HEK293 (cell line): ENCODE results near the gene EMSY.

Experiments used
- CTCF ChIP-seq: fragments of 450-650 bp; formaldehyde crosslinking; IDR thresholded peaks from 2 replicates; pipeline ENCODE4 v1.5.1; 2016; ENCODE audit warnings: missing biosample characterization, missing genetic modification characterization
- SETDB1 ChIP-seq: IDR thresholded peaks from one replicate; pipeline ENCODE4 v1.6.1; 2017; ENCODE audit warnings: mild to moderate bottlenecking, low read length, moderate library complexity, mixed read lengths; ENCODE audit not compliant: insufficient read length
- ZIC2 ChIP-seq: fragments of 450-650 bp; formaldehyde crosslinking; IDR thresholded peaks from 2 replicates; pipeline ENCODE4 v1.5.1; 2016; ENCODE audit warnings: missing biosample characterization, missing genetic modification characterization
- ZNF266 ChIP-seq: fragments of 450-650 bp; formaldehyde crosslinking; IDR thresholded peaks from 2 replicates; pipeline ENCODE4 v1.5.1; 2016; ENCODE audit warnings: missing biosample characterization, missing genetic modification characterization, low read depth
- ZNF394 ChIP-seq: fragments of 450-650 bp; formaldehyde crosslinking; IDR thresholded peaks from 2 replicates; pipeline ENCODE4 v1.5.1; 2016; ENCODE audit warnings: missing biosample characterization, missing genetic modification characterization, mild to moderate bottlenecking, moderate library complexity, borderline replicate concordance

GRCh38 chr11:76543006-76543703, 98.3 kb downstream of the EMSY start:
- TF ChIP-seq CTCF (tag by site-specific recombination) (no peak), SETDB1 (no peak), ZNF266 (tag by site-specific recombination) (no peak), ZIC2 (tag by site-specific recombination) (no peak), ZNF394 (tag by site-specific recombination) (no peak)
